PC-3 (cell line): Measurements from ENCODE around the gene TRIM27. TPM values are rescaled to one million over a fixed set of nuclear protein-coding genes. Genes with fewer than 3 reads are reported as not detected.
A peak's percentile ranks its signal among the peaks of the same experiment; 100 is the strongest.

ENCODE experiments used
- ATAC-seq: fragments of 200-7000 bp; cut with Tn5 transposase; 2 replicates; pipeline ENCODE4 v1.9.1; 2020; ENCODE audit warnings: mild to moderate bottlenecking, moderate library complexity
- BruUV-seq: library from RNA; stranded (reverse); fragments of 400-500 nt; replicated peaks from 2 replicates; lab custom pipeline; 2021; lab: Mats Ljungman, UMichigan
- CTCF ChIA-PET: fragments of 300-600 bp; sonication (Branson Sonifier 250); formaldehyde crosslinking; loops from one replicate; lab custom pipeline; 2022; ENCODE audit warnings: antibody characterized with exemption; lab: Charles Lee
- POLR2A ChIA-PET: fragments of 300-600 bp; sonication (Branson Sonifier 250); formaldehyde crosslinking; loops from one replicate; lab custom pipeline; 2022; ENCODE audit warnings: antibody characterized with exemption; ENCODE audit not compliant: unreplicated experiment; lab: Charles Lee
- DNase-seq: peaks from one replicate; pipeline ENCODE4 v3.0.0-alpha.2; 2015
- H2AFZ ChIP-seq: fragments of 300-600 bp; sonication (generic); 2 replicates; pipeline ENCODE4 v1.6.0; 2016; ENCODE audit warnings: antibody characterized with exemption, low read length
- H3F3A ChIP-seq: fragments of 300-600 bp; sonication (generic); one replicate; pipeline ENCODE4 v1.6.0; 2017; ENCODE audit warnings: antibody characterized with exemption, low read length, control low read depth, mild to moderate bottlenecking; ENCODE audit not compliant: unreplicated experiment
- H3K27ac ChIP-seq: fragments of 300-600 bp; sonication (generic); 2 replicates; pipeline ENCODE4 v1.5.1; 2016; ENCODE audit warnings: mild to moderate bottlenecking, low read length
- H3K27me3 ChIP-seq: fragments of 300-600 bp; sonication (generic); 2 replicates; pipeline ENCODE4 v1.6.1; 2016; ENCODE audit warnings: low read length, mixed read lengths
- H3K36me3 ChIP-seq: fragments of 300-600 bp; sonication (generic); 2 replicates; pipeline ENCODE4 v1.6.1; 2016; ENCODE audit warnings: low read depth, mixed run types, low read length, mixed read lengths
- H3K4me1 ChIP-seq: fragments of 300-600 bp; sonication (generic); 2 replicates; pipeline ENCODE4 v1.5.1; 2016; ENCODE audit warnings: low read length; ENCODE audit not compliant: insufficient read depth
- H3K4me2 ChIP-seq: fragments of 300-600 bp; sonication (generic); 2 replicates; pipeline ENCODE4 v1.6.0; 2016; ENCODE audit warnings: low read length
- H3K4me3 ChIP-seq: fragments of 300-600 bp; sonication (generic); 2 replicates; pipeline ENCODE4 v1.5.1; 2016; ENCODE audit warnings: mild to moderate bottlenecking, low read length, mixed read lengths
- H3K79me2 ChIP-seq: fragments of 300-600 bp; sonication (generic); 2 replicates; pipeline ENCODE4 v1.6.1; 2017; ENCODE audit warnings: low read length, mixed read lengths
- H3K9ac ChIP-seq: fragments of 300-600 bp; sonication (generic); 2 replicates; pipeline ENCODE4 v1.6.0; 2016; ENCODE audit warnings: mild to moderate bottlenecking, low read length
- H3K9me2 ChIP-seq: fragments of 300-600 bp; sonication (generic); replicated peaks from 2 replicates; pipeline ENCODE4 v1.6.1; 2016; ENCODE audit warnings: mixed run types, low read length, mixed read lengths
- H3K9me3 ChIP-seq: fragments of 300-600 bp; sonication (generic); 2 replicates; pipeline ENCODE4 v1.6.1; 2016; ENCODE audit warnings: low read length, mixed read lengths
- H4K20me1 ChIP-seq: fragments of 300-600 bp; sonication (generic); 2 replicates; pipeline ENCODE4 v1.6.1; 2016; ENCODE audit warnings: low read length, mixed read lengths
- CTCF ChIP-seq: fragments of 300-600 bp; sonication (generic); conservative IDR thresholded peaks from 2 replicates; pipeline ENCODE4 v1.5.1; 2017; ENCODE audit warnings: antibody characterized with exemption, low read depth, mild to moderate bottlenecking, low read length
- EZH2 ChIP-seq: fragments of 300-600 bp; sonication (generic); IDR thresholded peaks from one replicate; pipeline ENCODE4 v1.6.1; 2017; ENCODE audit warnings: antibody characterized with exemption, mild to moderate bottlenecking, low read length; ENCODE audit not compliant: unreplicated experiment
- EZH2phosphoT487 ChIP-seq: fragments of 300-600 bp; sonication (generic); IDR thresholded peaks from 2 replicates; pipeline ENCODE4 v1.6.1; 2018; ENCODE audit warnings: mild to moderate bottlenecking, antibody characterized with exemption, low read length, borderline replicate concordance
- intact Hi-C: fragments of 100-400 bp; cut with micrococcal nuclease; formaldehyde crosslinking; loops from 2 replicates; pipeline ENCODE4 v1.9.0; 2023
- total RNA-seq: library from RNA; depleted of rRNA; stranded (reverse); fragments of >200 nt; gene quantifications from 2 replicates; pipeline ENCODE4 v1.2.3, GENCODE V29; 2014

The TRIM27 gene
- total RNA-seq, 1 experiment from 2014 or later, result 85.8 TPM

DNA sequence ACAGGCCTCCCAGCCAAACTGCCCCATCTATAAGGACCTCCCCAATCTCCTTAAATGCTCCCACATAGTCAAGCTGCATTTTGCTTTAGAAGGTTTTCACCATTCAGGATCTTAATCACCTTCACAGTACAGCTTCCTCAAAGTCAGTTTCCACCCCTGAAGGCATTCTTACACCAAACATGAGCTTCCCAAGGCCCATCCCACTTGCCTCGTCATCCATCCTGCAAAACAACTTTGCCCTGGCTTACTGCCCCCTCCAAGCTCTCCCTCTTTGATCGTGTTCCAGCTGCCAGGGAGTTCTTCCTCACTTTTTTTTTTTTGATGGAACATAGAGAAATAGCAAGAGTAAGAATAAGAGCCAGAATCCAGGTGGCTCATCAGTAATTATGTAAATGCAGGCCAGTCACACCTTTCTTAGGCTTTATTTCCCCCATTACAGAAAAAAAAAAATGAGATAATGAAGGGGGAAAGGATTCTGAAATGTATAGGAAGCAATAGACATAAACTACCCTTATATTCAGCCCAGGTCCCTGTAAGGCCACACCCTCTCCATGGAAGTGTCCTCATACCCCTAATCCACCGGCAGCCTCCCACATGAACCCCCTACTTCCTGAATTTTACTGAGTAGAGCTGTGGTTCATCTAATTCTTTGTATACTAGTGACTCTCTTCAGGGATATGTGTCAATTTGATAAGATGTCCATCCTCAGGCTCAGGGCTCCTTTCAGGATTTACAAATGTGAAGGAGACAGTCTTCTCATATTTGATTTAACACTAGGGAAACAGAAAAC is 12.7 kb downstream of the TRIM27 start:
- Histone ChIP-seq H4K20me1 (0 out of 2 replicates have a peak, but pooled peaks cover 3% of the 10 kb centered on the region), H3K27ac (no peak overlapping the region), H3K27me3 (no peaks in the 10 kb centered on the region), H3F3A (no peaks in the 10 kb centered on the region), H3K4me2 (no peak overlapping the region), H3K9me3 (no peaks in the 10 kb centered on the region), H3K9me2 (no peaks in the 10 kb centered on the region), H3K4me3 (no peak overlapping the region), H3K9ac (no peak overlapping the region), H3K36me3 (peaks cover 75% of the 10 kb centered on the region), H3K4me1 (no peaks in the 10 kb centered on the region), H2AFZ (no peak overlapping the region), H3K79me2 (peaks cover 18% of the 10 kb centered on the region)
- no peak for ATAC-seq
- TF ChIP-seq EZH2phosphoT487 (no peak), EZH2 (no peak), CTCF (no peak)
- intact Hi-C loops, result no loop called here
- DNase-seq, result peak; percentile 6
- ChIA-PET CTCF (no interaction called here), POLR2A (no interaction called here)
- TSS peak; percentile 16 for BruUV-seq

- POLR2A ChIA-PET, result no interaction called here
- Histone ChIP-seq H3K27me3 (no peaks in the 10 kb centered on the region), H3K9ac (no peak overlapping the region), H2AFZ (no peak overlapping the region), H3K9me2 (no peaks in the 10 kb centered on the region), H3K4me1 (no peaks in the 10 kb centered on the region), H3K36me3 (peaks cover 87% of the 10 kb centered on the region), H3K4me2 (no peak overlapping the region), H3F3A (no peaks in the 10 kb centered on the region), H3K79me2 (peaks cover 7% of the 10 kb centered on the region; the same call in 1 of the 2 replicates), H3K27ac (no peak overlapping the region), H3K4me3 (no peak overlapping the region), H3K9me3 (no peaks in the 10 kb centered on the region), H4K20me1 (0 out of 2 replicates have a peak, but pooled peaks cover 3% of the 10 kb centered on the region)
- intact Hi-C loops, result no loop called here
- CTCF ChIA-PET, result no interaction called here
- DNase-seq (peak; percentile 33), ATAC-seq (peak; percentile 72)
- no TSS peak for BruUV-seq
- TF ChIP-seq EZH2phosphoT487 (no peak), CTCF (no peak), EZH2 (no peak)
Observed at GRCh38 chr6:28907394-28907793, 16.4 kb downstream of the TRIM27 start.

- Histone ChIP-seq H3K79me2 (peaks cover 5% of the 10 kb centered on the region; the same call in 1 of the 2 replicates), H3F3A (no peaks in the 10 kb centered on the region), H3K27me3 (no peaks in the 10 kb centered on the region), H3K9me2 (no peaks in the 10 kb centered on the region), H3K36me3 (peaks cover 86% of the 10 kb centered on the region), H4K20me1 (0 out of 2 replicates have a peak, but pooled peaks cover 3% of the 10 kb centered on the region), H3K9ac (no peak overlapping the region), H3K4me3 (no peak overlapping the region), H3K27ac (no peak overlapping the region), H3K4me1 (no peaks in the 10 kb centered on the region), H2AFZ (no peak overlapping the region), H3K9me3 (no peaks in the 10 kb centered on the region), H3K4me2 (no peak overlapping the region)
- intact Hi-C loops, result no loop called here
- DNase-seq, result no peak
- no peak for TF ChIP-seq EZH2phosphoT487
- no peak for TF ChIP-seq EZH2
- no peak for TF ChIP-seq CTCF
- ATAC-seq, result no peak
- ChIA-PET CTCF (no interaction called here), POLR2A (no interaction called here)
- no TSS peak for BruUV-seq
Observed at GRCh38 chr6:28906669-28907068, 17.1 kb downstream of the TRIM27 start.
